Endothelial cell of umbilical vein (primary cell): ENCODE data around the gene PTPRQ. TPM values are rescaled to one million over a fixed set of nuclear protein-coding genes. Genes with fewer than 3 reads are reported as not detected.

Experiments
- BruUV-seq: library from RNA; stranded (reverse); fragments of 400-500 nt; replicated peaks from 2 replicates; lab custom pipeline; 2021; lab: Mats Ljungman, UMichigan
- CTCF ChIA-PET: fragments of 300-600, 350-600 bp; sonication (Branson Sonifier 250); formaldehyde crosslinking; loops from one replicate; lab custom pipeline; 2021; ENCODE audit warnings: antibody characterized with exemption, inconsistent platforms; lab: Charles Lee
- POLR2A ChIA-PET: fragments of 300-600, 350-600 bp; sonication (Branson Sonifier 250); formaldehyde crosslinking; loops from one replicate; lab custom pipeline; 2021; ENCODE audit warnings: antibody characterized with exemption, inconsistent platforms; lab: Charles Lee
- DNase-seq: peaks from one replicate; pipeline ENCODE4 v3.0.0-alpha.2; 2011; ENCODE audit warnings: low read depth, low spot score
- FAIRE-seq: peaks from 2 replicates; lab custom pipeline; 2011; peaks lifted over from hg19 to GRCh38; lab: Jason Lieb, UNC
- H2AFZ ChIP-seq: 2 replicates; pipeline ENCODE4 v1.6.0; 2012; ENCODE audit warnings: low read depth, low read length, control low read depth, inconsistent platforms
- H3K27ac ChIP-seq: 2 replicates; pipeline ENCODE4 v1.5.1; 2011; ENCODE audit warnings: low read depth, mild to moderate bottlenecking, control low read depth, low read length, moderate library complexity; ENCODE audit not compliant: insufficient read depth
- H3K27me3 ChIP-seq, 2 experiments: 2 replicates each; pipeline versions ENCODE4 v1.6.0 to v1.6.1; 2011; ENCODE audit warnings: low read length in 2 of 2, mixed read lengths in 1 of 2; ENCODE audit not compliant: control insufficient read depth in 2 of 2, insufficient read depth in 2 of 2
- H3K36me3 ChIP-seq, 2 experiments: 2 replicates in 1 of 2; 3 replicates in 1 of 2; pipeline ENCODE4 v1.5.1; 2011; ENCODE audit warnings: low read length in 2 of 2, mild to moderate bottlenecking in 1 of 2, moderate library complexity in 1 of 2; ENCODE audit not compliant: control insufficient read depth in 2 of 2, insufficient read depth in 2 of 2; ENCODE audit errors: extremely low read depth in 1 of 2
- H3K4me1 ChIP-seq: 3 replicates; pipeline ENCODE4 v1.5.1; 2011; ENCODE audit warnings: mild to moderate bottlenecking, low read length; ENCODE audit not compliant: control insufficient read depth, insufficient read depth; ENCODE audit errors: extremely low read depth
- H3K4me2 ChIP-seq: 2 replicates; pipeline ENCODE4 v1.6.1; 2011; ENCODE audit warnings: low read length, control low read depth, mixed read lengths; ENCODE audit not compliant: insufficient read depth
- H3K4me3 ChIP-seq, 3 experiments: fragments of 200-600 bp in 1 of 3; sonication (generic), shearing (Covaris generic) in 1 of 3; replicated peaks in 1 of 3; 2 replicates each; pipeline ENCODE4 v1.5.1; 2011 to 2016; ENCODE audit warnings: control low read depth in 3 of 3, low read length in 3 of 3, mild to moderate bottlenecking in 2 of 3, inconsistent platforms in 1 of 3, low read depth in 1 of 3, moderate library complexity in 1 of 3; ENCODE audit not compliant: insufficient read depth in 1 of 3
- H3K79me2 ChIP-seq: 2 replicates; pipeline ENCODE4 v1.6.0; 2012; ENCODE audit warnings: low read length, inconsistent platforms; ENCODE audit not compliant: control insufficient read depth, insufficient read depth
- H3K9ac ChIP-seq: replicated peaks from 2 replicates; pipeline ENCODE3; 2011; ENCODE audit warnings: low read length, control low read depth; ENCODE audit not compliant: insufficient read depth; ENCODE audit errors: extremely low read depth
- H3K9me1 ChIP-seq: replicated peaks from 3 replicates; pipeline ENCODE4 v1.6.0; 2011; ENCODE audit warnings: mild to moderate bottlenecking, low read length; ENCODE audit not compliant: control insufficient read depth, insufficient read depth; ENCODE audit errors: extremely low read depth
- H3K9me3 ChIP-seq: replicated peaks from 2 replicates; pipeline ENCODE4 v1.5.1; 2012; ENCODE audit warnings: low read length, inconsistent platforms; ENCODE audit not compliant: control insufficient read depth, insufficient read depth
- H4K20me1 ChIP-seq: replicated peaks from 2 replicates; pipeline ENCODE3; 2011; ENCODE audit warnings: mild to moderate bottlenecking, low read length; ENCODE audit not compliant: control insufficient read depth, insufficient read depth; ENCODE audit errors: extremely low read depth
- CTCF ChIP-seq, 2 donors: IDR thresholded peaks; 1 replicate in 1 of 2; 2 replicates in 1 of 2; pipeline ENCODE4 v1.5.1; 2011; ENCODE audit warnings: low read length in 2 of 2, mild to moderate bottlenecking in 2 of 2, moderate library complexity in 2 of 2, control low read depth in 1 of 2, inconsistent platforms in 1 of 2, low read depth in 1 of 2; ENCODE audit not compliant: insufficient read depth in 1 of 2; ENCODE audit errors: extremely low read depth in 1 of 2
- EZH2 ChIP-seq: IDR thresholded peaks from 2 replicates; pipeline ENCODE4 v1.6.1; 2012; ENCODE audit warnings: borderline replicate concordance, low read depth, mild to moderate bottlenecking, moderate library complexity, low read length, inconsistent platforms; ENCODE audit not compliant: severe bottlenecking
- FOS ChIP-seq: IDR thresholded peaks from 2 replicates; pipeline ENCODE4 v1.6.1; 2011; ENCODE audit warnings: mild to moderate bottlenecking, low read length, moderate library complexity, borderline replicate concordance; ENCODE audit not compliant: insufficient read depth
- GATA2 ChIP-seq: IDR thresholded peaks from 2 replicates; pipeline ENCODE4 v1.7.0; 2011; ENCODE audit warnings: low read depth, mild to moderate bottlenecking, moderate library complexity, mixed read lengths, low read length; ENCODE audit not compliant: insufficient read length, insufficient read depth
- JUN ChIP-seq: IDR thresholded peaks from 2 replicates; pipeline ENCODE4 v1.6.1; 2011; ENCODE audit warnings: borderline replicate concordance, low read depth; ENCODE audit not compliant: insufficient read length, insufficient read depth
- MAX ChIP-seq: IDR thresholded peaks from 2 replicates; pipeline ENCODE4 v1.6.1; 2011; ENCODE audit not compliant: insufficient read depth, insufficient read length
- MYC ChIP-seq: IDR thresholded peaks from one replicate; pipeline ENCODE4 v1.6.1; 2011; ENCODE audit warnings: mild to moderate bottlenecking, low read depth, low read length
- POLR2A ChIP-seq: IDR thresholded peaks from 2 replicates; pipeline ENCODE4 v1.6.1; 2012; ENCODE audit warnings: low read depth, mild to moderate bottlenecking, control low read depth, low read length
- POLR2AphosphoS5 ChIP-seq: IDR thresholded peaks from 2 replicates; pipeline ENCODE4 v1.6.1; 2012; ENCODE audit warnings: low read depth, mild to moderate bottlenecking, control low read depth, low read length, moderate library complexity; ENCODE audit not compliant: insufficient read depth
- dilution Hi-C: fragments of 300-500 bp; cut with MboI; formaldehyde crosslinking; loops from one replicate; pipeline ENCODE4 v1.15.0; 2019; ENCODE audit warnings: low sequenced_read_pairs; ENCODE audit not compliant: extremely low pct_ligation_motif_present
- intact Hi-C: fragments of 100-400 bp; cut with micrococcal nuclease; formaldehyde crosslinking; loops from one replicate; pipeline ENCODE4 v1.10.0; 2022
- polyA plus RNA-seq, 4 experiments: library from polyadenylated mRNA; depleted of rRNA in 3 of 4; stranded (reverse) in 3 of 4; unstranded in 1 of 4; fragments of >200 nt; gene quantifications; 2 replicates each; pipeline versions ENCODE4 v1.2.1 to v1.2.3, GENCODE V29; 2011 to 2012; ENCODE audit warnings: missing spikeins in 1 of 4
- total RNA-seq: library from RNA; stranded (reverse); gene quantifications from 2 replicates; pipeline ENCODE4 v1.2.3, GENCODE V29; 2021

The PTPRQ gene
- total and polyA plus RNA-seq, 2 donors (not counting 3 experiments of a cell fraction or from before 2014, with no cell fraction given) = not detected

GRCh38 chr12:80411787-80412186, 32.2 kb upstream of the PTPRQ start:
- Histone ChIP-seq H3K27ac (no peak overlapping the region), H3K4me3 (no peak overlapping the region), H3K9me3 (no peaks in the 10 kb centered on the region), H2AFZ (no peak overlapping the region), H3K4me1 (no peaks in the 10 kb centered on the region), H3K36me3 (no peaks in the 10 kb centered on the region), H4K20me1 (no peaks in the 10 kb centered on the region), H3K9ac (no peak overlapping the region), H3K27me3 (no peaks in the 10 kb centered on the region), H3K79me2 (no peaks in the 10 kb centered on the region), H3K9me1 (no peaks in the 10 kb centered on the region), H3K4me2 (no peak overlapping the region)
- TF ChIP-seq MAX (no peak), EZH2 (no peak), FOS (no peak), CTCF (IDR thresholded peaks at IDR 0.05; ENCODE audit: extremely low read depth in 1 of 2, insufficient read depth in 1 of 2, low read depth in 1 of 2, low read length in 2 of 2) (no peak), MYC (no peak), JUN (no peak), POLR2AphosphoS5 (no peak), GATA2 (no peak), POLR2A (no peak)
- ChIA-PET CTCF (interaction anchor here (0.9 to 1.7 kb wide), 5 partner anchors 10 to 717 kb away, joined by 3 to 5 read pairs (median 4); no protein-coding TSS in a partner anchor), POLR2A (no interaction called here)
- no peak for DNase-seq
- dilution Hi-C loops = no loop called here
- FAIRE-seq = no peak
- no TSS peak for BruUV-seq
- intact Hi-C loops = loop anchor here (1.0 to 5.0 kb wide), 6 partner anchors 187 to 847 kb away; no protein-coding TSS in a partner anchor
